ENCODE measurements around the gene HYAL2. TPM values are rescaled to one million over a fixed set of nuclear protein-coding genes. Genes with fewer than 3 reads are reported as not detected.
A peak's percentile ranks its signal among the peaks of the same experiment; 100 is the strongest.

The HYAL2 gene
- total and polyA plus RNA-seq, 10 of the 15 experiments (the other 5 are each of a cell fraction or from before 2014, with no cell fraction given), result 0.06 to 21.8 (median 12.7) TPM

DNA sequence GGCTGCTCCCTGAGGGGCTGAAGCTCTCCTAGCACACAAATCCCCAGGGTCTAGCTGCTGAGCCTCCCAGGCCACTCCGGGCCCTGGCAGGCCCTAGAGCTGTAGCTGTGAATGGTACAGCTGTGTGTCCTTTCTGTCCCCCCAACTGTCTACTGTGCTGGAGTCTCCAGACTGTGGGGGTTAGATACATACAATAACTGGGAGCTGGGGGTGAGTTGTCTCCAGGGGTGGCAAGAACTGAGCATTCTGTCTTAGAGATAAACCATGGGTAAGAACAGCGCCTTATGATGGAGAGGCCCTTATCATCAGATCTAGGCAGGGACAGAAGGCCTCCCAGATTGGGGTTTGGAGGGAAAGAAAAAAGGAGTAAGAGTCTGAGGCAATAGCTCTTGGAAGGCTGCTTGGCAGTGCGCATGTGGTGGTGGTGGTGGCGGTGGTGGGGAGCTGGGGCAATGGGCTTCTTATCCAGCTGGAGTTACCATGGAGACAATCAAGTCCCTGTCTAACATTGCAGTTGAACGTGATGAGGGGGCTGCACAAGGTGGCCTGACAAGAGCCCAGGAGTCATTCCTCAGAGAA is 31.7 kb upstream of the HYAL2 start (continued):
- TF ChIP-seq ZBTB4 (CRISPR knock-in tag; IDR thresholded peaks at IDR 0.05), result no peak

- ATAC-seq (no peak), DNase-seq (ENCODE audit: low read depth, low spot score) (no peak), FAIRE-seq (no peak)
- H3K4me3 ChIP-seq, result no peak overlapping the region
- TF ChIP-seq POLR2AphosphoS2 (IDR thresholded peaks at IDR 0.05; ENCODE audit: low read depth, low read length), result peak; percentile 59; the same call in 1 of the 2 replicates
- peak; percentile 45; the same call in 1 of the 2 replicates for TF ChIP-seq POLR2AphosphoS5 (IDR thresholded peaks at IDR 0.05; ENCODE audit: low read length)
- TF ChIP-seq POLR2A (IDR thresholded peaks at IDR 0.05; ENCODE audit: low read depth, low read length), result peak; percentile 69
- no peak for TF ChIP-seq YY1 (IDR thresholded peaks at IDR 0.05; ENCODE audit: low read depth, low read length)
- TF ChIP-seq PML (IDR thresholded peaks at IDR 0.05; ENCODE audit: low read length), result 0 out of 2 replicates have a peak, but pooled peaks have one; percentile 30
- intact Hi-C loops (cut with micrococcal nuclease; ENCODE audit: unreplicated experiment), result no loop called here
- peaks cover 8 to 26% of the 10 kb centered on the region in 2 experiments; a peak in 2 of 4 replicates for H3K36me3 ChIP-seq (ENCODE audit: control insufficient read depth in 2 of 2, insufficient read depth in 2 of 2, low read length in 1 of 2)
- H3K4me2 ChIP-seq (ENCODE audit: control insufficient read depth, insufficient read depth), result no peak overlapping the region
- ChIA-PET CTCF (interaction anchor here (0.5 to 2.7 kb wide), 6 partner anchors 15 to 717 kb away, joined by 3 to 12 read pairs (median 3); no protein-coding TSS in a partner anchor), RAD21 (ENCODE audit: unreplicated experiment) (interaction anchor here (1.2 kb wide), 1 partner anchor 13 kb away, joined by 3 read pairs; the partner anchor contains the start of gene RASSF1), POLR2A (interaction anchor here (0.7 to 1.2 kb wide), 2 partner anchors 15 to 16 kb away, joined by 4 read pairs; no protein-coding TSS in a partner anchor), SMC1A (ENCODE audit: uncharacterized antibody, unreplicated experiment) (no interaction called here)
- H2AFZ ChIP-seq (ENCODE audit: control insufficient read depth, low read depth, low read length), result no peak overlapping the region
- H4K20me1 ChIP-seq (ENCODE audit: control insufficient read depth, insufficient read depth), result peaks cover 2% of the 10 kb centered on the region; the same call in 1 of the 2 replicates
- H3K27ac ChIP-seq (ENCODE audit: control insufficient read depth, insufficient read depth), result no peak overlapping the region
- peaks cover 31% of the 10 kb centered on the region for H3K4me1 ChIP-seq (ENCODE audit: control insufficient read depth, insufficient read depth, low read length)
- H3K9me3 ChIP-seq (replicated peaks; ENCODE audit: control insufficient read depth, insufficient read depth, low read length), result no peaks in the 10 kb centered on the region
- H3K79me2 ChIP-seq (ENCODE audit: control insufficient read depth, insufficient read depth, low read length), result peaks cover 43% of the 10 kb centered on the region
- no peaks in the 10 kb centered on the region for H3K27me3 ChIP-seq (replicated peaks in 1 of 2; ENCODE audit: control insufficient read depth in 2 of 2, insufficient read depth in 2 of 2, low read length in 1 of 2)
- 86% methylated on average over 12 of the region's 12 CpGs for WGBS (ENCODE audit: insufficient coverage, insufficient replicate concordance, low lambda C conversion rate, missing lambda C conversion rate)
- BruUV-seq (replicated peaks), result no TSS peak
- no peak overlapping the region for H3K9ac ChIP-seq (ENCODE audit: control insufficient read depth, insufficient read depth, low read length)
- in situ Hi-C loops (cut with MboI), result loop anchor here (10.0 kb wide), 1 partner anchor 1031 kb away; the partner anchor contains the start of gene MANF
Observed at GRCh38 chr3:50353245-50354004, 30.9 kb upstream of the HYAL2 start.
